Measurements from ENCODE around the gene ELL2. TPM values are rescaled to one million over a fixed set of nuclear protein-coding genes. Genes with fewer than 3 reads are reported as not detected.
"Not testable (repeated sequence)": the region's sequence is repeated elsewhere in the genome, so short reads cannot be mapped to it uniquely, and the experiment has no call there.

Gene ELL2
- total RNA-seq, 2 donors from 2014 or later, result 69.8 to 135 TPM

DNA sequence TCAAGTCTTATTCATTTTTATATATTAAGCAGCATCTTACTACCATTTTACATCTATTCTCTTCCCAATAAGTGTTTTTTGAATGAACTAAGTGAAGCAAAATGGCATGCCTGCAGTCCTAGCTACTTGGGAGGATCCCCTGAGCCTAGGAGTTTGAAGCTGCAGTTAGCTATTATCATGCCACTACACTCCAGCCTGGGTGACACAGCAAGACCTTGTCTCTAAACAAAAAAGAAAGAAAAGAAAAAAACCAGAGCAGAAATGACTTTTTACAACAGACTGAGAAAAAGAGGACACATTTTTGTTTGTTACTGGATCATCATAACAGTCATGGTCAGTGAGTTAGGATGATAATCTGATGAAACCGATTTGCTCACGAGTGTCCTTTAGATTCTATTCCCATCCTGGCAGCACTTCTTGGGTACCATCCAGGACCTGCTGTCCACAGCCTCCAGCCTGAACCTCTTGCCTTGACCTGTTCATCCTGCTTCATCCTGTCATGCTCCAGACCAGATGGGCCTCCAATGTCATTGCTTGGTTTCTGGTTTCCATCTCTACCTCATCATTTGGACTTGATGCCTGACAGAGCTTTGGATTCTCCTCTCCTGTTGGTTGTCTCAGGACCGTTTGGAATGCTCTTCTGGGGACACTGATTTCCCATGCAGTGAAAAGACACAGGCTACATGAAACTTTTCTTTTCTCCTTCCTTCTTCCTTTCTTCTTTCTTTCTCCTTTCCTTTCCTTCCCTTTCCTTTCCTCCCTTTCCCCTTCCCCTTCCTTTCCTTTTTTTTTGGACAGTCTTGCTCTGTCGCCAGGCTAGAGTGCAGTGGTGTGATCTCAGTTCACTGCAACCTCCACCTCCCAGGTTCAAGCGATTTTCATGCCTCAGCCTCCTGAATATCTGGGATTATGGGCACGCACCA, 89.0 kb downstream of the ELL2 start:
- DNase-seq (ENCODE audit: low spot score), result no peak
- intact Hi-C loops (cut with DNase I), result no loop called here

DNA sequence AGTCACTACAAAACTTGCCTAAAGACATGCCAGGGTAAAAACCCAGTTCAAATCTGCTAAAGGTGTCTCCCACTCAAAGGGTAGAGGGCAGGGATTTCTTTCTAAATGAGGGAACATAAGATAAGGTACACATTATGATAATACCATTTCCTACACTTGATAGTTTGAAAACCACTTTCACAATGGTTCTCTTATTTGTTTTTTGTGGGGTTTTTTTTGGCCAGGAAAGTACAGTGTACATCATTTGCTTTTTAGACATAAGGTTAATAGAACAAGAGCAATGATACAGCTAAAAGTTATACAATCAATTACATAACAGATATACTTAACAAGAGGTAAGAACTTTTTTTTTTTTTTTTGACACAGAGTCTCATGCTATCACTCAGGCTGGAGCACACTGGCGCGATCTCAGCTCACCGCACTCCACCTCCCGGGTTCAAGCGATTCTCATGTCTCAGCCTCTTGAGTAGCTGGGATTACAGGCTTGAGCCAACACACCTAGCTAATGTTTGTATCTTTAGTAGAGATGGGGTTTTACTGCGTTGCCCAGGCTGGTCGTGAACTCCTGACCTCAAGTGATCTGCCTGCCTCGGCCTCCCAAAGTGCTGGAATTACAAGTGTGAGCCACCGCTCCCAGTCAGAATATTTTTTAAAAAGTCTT, 90.4 kb downstream of the ELL2 start:
- intact Hi-C loops (cut with DNase I), result no loop called here
- DNase-seq (ENCODE audit: low spot score), result no peak

DNA sequence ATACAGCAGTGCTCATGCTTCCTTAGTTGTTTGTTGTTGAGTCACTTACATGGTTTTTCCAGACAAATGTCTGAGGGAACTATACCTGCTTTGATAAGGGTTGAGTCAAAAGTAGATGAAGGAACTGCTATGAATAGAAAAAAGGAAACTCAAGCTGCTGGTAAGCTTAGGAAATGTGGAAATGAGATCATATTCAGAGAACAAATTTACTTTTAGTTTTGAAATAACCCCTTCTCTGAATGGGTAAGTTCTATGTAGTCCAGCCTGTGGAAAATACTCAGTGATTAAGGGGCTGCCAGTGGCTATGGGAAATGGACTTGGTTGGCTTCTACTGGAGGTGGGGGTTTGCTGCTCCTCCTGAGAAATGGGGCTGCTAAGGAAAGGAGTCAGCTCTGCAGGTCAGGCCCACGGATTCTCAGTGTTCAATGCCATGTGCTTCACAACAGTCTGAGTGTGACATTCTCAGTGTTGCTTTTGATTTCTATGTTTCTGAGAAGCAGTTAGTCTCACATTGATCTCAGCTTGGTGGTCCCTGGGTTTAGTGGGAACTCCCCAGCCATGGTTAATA, 91.5 kb downstream of the ELL2 start:
- no peak for DNase-seq (ENCODE audit: low spot score)
- intact Hi-C loops (cut with DNase I), result no loop called here

DNA sequence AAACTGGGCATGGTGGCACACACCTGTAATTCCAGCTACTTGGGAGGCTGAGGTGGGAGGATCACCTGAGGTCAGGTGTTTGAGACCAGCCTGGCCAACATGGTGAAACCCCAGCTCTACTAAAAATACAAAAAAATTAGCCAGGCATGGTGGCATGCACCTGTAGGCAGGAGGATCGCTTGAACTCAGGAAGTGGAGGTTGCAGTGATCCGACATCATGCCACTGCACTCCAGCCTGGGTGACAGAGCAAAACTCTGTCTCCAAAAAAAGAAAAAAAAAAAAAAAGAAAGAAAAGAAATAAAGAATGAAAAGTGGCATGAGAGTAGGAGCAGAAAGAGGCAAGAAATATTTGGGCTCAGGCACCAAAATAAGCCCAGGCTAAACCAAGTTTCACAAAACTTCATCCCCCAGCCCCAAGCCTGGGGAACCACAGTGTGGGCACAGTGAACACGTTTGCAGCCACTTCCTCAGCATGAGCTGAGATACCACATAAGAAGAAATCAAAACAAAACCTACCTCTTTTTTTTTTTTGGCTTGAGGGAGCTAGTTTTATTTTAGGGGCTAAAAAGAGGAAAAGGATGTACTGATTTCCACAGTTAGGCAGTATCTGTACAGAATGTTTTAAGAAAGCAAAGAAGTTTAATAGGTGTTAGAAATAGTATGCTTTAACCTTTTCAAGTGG, 92.3 kb downstream of the ELL2 start:
- not testable (repeated sequence) for DNase-seq (ENCODE audit: low spot score)
- intact Hi-C loops (cut with DNase I), result loop anchor here in 1 of 2 donors (10.0 kb wide), 1 partner anchor 465 kb away; no protein-coding TSS in a partner anchor

DNA sequence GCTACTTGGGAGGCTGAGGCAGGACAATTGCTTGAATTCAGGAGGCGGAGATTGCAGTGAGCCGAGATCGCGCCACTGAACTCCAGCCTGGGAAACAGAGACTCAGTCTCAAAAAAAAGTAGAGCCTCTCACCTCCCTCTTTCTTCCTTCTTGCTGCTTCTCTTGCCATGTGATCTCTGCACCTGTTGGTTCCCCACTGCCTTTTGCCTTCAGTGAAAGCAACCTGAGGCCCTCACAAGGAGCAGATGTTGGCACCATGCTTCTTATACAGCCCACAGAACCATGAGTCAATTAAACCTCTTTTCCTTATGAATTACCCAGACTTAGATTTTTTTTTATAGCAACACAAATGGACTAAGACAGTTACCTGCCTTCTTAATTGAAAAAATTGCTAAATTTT, 93.5 kb downstream of the ELL2 start:
- no peak for DNase-seq (ENCODE audit: low spot score)
- intact Hi-C loops (cut with DNase I), result loop anchor here in 1 of 2 donors (10.0 kb wide), 1 partner anchor 467 kb away; no protein-coding TSS in a partner anchor

DNA sequence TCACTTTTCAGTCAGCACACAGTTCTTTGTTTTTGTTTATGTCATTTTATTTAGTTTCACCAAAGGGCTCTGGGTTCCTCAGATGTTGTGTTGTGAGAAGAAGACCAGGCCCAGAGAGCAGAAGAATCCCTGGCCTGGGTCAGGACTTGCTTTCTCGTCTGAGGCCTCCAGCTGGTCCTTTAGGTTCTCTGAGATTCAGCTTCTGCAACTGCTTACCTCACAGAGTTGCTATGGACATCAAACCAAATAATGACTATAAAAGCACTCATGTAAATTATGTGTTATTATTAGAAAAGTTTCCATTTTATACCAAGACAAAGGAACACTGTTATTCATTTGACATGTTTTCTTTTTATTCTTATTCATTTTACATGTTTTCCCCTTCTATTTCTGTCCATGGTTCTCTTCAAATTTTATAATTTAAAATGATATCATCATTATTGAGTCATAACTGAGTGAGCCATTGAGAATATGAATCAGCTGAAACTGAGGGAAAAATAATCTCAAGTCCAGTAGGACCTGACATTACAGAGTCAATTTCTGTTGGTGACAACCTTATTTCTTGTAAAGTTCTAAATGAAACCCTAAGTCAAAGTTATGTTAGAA, 95.1 kb downstream of the ELL2 start:
- intact Hi-C loops (cut with DNase I), result loop anchor here in 1 of 2 donors (10.0 kb wide), 1 partner anchor 468 kb away; no protein-coding TSS in a partner anchor
- no peak for DNase-seq (ENCODE audit: low spot score)

DNA sequence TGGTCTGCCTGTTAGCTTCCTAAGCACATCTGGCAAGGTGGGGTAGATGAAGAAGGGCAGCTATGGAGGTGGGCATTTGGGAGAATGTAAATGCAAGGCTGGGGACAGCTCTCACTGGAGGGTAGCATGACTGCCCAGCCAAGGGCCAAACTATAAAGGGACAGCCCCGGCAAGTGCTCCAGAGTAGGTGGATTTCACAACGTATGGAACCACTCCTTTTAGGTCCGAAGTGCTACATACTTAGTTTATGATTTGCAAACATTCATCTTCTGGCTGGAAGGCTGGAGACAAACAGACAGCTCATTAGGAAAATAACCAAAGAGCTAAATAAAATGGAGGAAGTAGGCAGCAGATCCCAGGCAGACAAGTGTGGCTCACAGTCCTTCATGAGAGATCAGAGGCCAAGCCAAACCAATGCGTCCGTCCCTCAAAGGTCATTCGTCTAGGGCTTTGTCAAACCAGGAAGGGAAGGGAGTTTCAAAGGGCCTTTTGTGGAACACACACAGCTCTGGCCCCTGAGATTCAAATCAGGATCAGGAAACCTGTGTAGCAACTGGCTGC, 96.6 kb downstream of the ELL2 start:
- DNase-seq (ENCODE audit: low spot score), result no peak
- intact Hi-C loops (cut with DNase I), result loop anchor here in 1 of 2 donors (10.0 kb wide), 1 partner anchor 470 kb away; no protein-coding TSS in a partner anchor

DNA sequence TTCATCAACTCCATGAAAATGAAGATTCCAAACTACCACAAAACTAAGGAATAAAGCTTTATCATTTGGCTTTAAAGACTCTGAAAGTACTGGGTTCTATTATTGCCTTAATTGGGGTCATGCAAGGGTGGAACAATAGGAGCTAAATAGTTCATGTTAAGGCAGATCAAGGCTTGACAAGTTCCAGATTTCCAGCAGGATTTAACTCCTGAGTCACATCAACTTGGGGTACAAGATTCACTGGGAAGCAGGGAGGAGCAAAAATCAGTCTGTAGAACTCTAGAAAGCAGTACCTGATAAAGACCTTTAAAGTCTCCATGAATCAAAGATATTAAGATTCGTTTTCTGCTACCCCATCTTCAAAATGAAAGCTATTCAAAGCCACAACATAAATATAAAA, 97.2 kb downstream of the ELL2 start:
- no peak for DNase-seq (ENCODE audit: low spot score)
- intact Hi-C loops (cut with DNase I), result loop anchor here in 1 of 2 donors (10.0 kb wide), 1 partner anchor 470 kb away; no protein-coding TSS in a partner anchor

DNA sequence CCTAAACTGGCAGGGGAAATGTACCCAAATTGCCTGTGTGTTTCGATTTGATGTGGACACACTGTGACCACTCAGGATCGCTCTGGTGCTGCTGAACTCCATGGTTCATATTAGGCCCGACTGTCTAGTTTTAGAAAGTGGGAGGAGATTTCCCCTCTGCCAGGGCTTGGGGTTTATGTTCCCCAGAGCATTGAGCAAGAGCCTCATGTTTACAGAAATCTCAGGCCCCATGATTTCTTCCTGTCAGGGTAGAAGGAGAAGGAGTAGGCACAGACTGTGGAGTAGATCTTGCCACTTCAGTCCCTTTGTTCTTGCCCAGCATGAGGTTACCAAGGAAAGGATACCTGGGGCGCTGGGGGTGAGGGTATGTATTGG, 98.3 kb downstream of the ELL2 start:
- DNase-seq (ENCODE audit: low spot score), result no peak
- intact Hi-C loops (cut with DNase I), result loop anchor here in 1 of 2 donors (10.0 kb wide), 1 partner anchor 471 kb away; no protein-coding TSS in a partner anchor

DNA sequence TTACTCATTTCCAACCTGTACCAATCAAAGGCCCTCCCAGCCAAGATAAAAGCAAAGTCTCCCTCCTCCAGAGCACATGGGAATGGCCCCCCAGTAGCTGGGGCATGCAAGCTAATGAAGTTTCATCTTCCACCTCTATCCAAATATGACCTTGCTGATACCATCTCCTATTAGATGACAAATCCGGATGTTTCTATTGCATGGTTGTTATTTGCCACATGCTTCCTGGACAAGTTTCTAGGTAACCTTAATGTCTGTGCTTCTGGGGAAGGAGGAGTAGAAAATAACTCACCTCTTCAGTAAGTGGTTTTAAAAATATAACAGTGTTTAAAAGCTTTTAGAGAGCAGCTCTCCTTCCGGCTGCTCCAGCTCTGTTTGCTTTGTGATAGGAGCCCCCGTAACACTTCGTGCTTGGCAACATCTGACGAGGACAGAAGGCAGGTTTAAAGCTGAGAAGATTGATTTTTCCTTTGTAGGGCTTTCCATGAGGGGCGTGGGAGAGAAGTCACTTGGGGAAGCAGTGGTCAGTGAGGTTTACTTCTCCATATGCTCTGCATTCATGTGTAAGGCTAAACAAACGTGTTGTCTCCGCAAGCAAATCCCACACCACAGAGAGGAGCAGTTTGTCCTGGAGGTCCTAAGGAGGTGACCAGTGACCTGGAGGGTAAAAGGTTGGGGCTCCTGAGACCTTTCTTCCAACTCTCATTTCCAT, 98.8 kb downstream of the ELL2 start:
- intact Hi-C loops (cut with DNase I), result loop anchor here in 1 of 2 donors (10.0 kb wide), 1 partner anchor 472 kb away; no protein-coding TSS in a partner anchor
- DNase-seq (ENCODE audit: low spot score), result no peak

DNA sequence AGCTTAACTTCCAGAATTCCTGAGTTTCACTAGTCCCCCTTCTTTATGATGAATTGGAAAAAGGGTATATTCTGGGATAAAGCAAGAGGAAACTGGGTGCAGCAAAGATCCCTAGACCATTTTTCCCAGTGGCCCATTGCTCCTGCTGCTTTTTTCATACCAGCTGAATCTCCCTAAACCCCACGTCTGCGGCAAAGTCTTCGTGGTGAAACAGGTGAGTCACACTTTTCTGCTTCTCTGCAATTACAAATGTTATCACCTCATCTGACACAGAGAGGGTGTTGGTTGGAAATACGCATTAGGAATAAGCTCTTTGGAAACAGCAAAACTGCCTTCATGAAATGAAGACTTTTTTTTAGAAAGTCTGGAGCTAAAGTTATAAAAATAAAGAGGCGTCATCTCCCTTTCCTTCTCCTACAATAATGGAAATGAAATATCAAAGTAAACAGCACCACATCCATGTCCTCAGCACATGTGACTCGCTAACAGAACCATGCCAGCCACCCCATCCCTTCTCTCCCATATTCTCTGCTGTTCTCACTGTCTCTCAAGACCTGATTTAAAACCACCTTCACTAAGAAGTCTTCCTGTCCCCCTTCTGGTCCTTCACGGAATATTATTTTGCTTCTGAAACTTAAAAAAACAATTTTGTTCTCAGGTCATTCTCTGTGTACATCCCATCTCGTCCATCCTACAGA, 99.6 kb downstream of the ELL2 start:
- intact Hi-C loops (cut with DNase I), result loop anchor here in 1 of 2 donors (10.0 kb wide), 1 partner anchor 473 kb away; no protein-coding TSS in a partner anchor

DNA sequence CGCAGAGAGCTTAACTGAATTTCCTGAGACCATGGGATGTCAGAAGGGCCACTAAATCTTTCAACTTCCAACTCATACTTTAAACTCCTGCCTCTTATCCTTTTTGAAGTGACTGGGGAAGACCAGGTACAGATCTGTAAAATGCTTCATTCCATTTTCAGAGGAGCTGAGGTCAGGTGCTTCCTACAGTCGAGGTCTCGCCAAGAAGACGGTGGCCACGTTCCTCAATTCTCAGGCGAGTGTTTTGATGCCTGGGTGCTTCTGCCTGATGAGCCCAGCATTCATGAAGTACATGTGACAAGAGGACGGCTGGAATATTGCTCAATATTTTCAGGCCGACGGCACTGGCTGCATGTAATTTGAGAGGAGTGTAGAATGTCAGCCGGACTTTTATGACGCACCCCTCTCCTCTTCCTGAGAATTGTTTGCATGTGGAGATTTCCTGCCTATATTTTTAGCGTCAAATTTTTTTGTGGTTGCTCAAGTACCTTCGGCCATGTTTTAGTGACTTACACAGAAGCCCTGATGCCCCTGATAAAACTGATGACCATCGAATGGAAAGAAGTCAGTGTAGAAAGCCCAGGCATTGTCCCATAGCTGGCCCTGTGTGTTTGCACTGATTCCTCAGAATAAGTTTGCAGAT, 100.3 kb downstream of the ELL2 start:
- peak; percentile 89 for DNase-seq (ENCODE audit: low spot score)
- intact Hi-C loops (cut with DNase I), result loop anchor here in 1 of 2 donors (10.0 kb wide), 1 partner anchor 473 kb away; no protein-coding TSS in a partner anchor

More for the DNA sequence above, 99.6 kb downstream of the ELL2 start:
- no peak for DNase-seq (ENCODE audit: low spot score)

DNA sequence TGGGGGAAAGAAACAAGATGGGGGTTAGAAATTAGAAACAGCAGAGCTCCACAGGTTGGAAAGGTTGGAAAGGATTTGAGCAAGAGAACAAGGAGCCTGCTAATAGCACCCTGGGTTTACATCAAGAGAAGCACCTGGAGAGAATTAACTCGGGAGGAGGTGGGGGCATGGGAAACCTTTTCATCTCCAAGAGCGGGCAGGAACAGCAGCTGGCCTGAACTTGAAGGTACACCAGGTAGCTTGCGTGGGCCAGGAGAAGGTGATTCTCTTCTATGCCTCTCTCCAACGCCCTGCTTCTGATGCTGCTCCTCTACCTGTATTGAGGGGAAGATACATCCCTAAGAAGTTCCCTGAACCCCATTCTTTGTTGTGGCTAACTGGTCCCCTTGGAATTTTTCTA, 102.0 kb downstream of the ELL2 start:
- intact Hi-C loops (cut with DNase I), result loop anchor here (5.0 to 10.0 kb wide), 3 partner anchors 475 to 735 kb away; no protein-coding TSS in a partner anchor
- no peak for DNase-seq (ENCODE audit: low spot score)

DNA sequence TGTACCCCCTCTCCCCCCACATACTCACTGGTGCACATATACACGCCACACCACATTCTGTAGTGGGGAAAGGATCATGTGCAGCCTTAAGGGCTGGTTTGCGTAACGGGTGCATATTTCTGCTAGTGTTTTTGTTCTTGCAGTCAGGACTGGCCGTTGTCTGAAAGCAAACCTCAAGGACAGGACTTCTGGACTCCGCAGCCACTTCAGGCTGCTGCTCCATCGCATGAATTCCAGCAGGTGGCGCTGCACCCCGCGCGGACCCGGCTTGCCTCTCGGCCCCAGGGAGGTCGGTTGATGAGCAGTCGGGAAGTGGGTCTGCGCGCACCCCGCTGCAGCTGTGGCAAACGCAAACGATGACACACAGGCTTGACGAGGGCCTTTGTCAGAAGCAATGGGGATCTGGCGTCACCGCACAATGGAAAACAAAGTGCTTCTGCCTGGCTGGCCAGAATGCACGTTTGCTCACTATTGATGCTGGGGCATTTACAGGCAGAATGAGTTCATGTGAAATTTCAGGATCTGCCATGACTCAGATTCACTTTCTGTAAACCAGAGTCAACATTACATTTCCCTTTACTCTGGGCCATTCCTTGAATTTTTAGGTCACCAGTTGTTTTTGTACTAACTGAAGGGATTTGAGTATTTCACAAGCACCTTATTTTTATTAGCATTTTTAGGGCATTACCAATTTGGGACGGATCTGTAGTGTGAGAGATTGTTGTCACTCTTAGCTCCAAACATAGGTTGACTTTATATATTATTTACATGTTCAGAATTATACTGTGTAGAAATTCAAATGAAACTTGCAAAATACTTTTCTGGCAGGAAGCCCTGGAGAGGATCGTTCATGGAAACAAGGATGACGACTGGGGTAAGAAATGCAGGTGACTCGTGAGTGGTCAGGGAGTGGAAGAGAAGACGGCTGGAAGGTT, 102.7 kb downstream of the ELL2 start:
- intact Hi-C loops (cut with DNase I), result loop anchor here in 1 of 2 donors (5.0 to 10.0 kb wide), 2 partner anchors 478 to 736 kb away; no protein-coding TSS in a partner anchor
- DNase-seq (ENCODE audit: low spot score), result peak; percentile 97

DNA sequence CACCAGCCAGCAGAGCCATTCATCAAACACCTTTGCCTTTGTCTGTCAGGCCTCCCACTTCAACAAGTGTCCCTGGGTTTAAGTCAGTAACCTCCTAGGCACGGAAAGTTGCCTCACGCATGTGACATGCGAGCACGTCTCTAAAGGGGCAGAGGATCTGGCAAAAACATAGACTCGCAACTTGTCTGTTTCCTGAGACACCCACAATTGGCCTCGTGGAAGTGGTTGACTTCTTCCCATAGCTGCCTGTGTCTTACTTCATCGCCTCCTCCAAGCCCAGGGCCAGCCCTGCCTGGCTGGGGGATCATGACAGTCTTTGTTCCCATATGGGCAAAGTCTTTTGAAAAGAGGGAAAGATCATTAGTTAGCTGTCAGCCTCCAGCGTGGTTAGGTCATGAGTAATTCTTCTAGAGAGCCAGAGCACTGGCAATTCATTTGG, 103.6 kb downstream of the ELL2 start:
- peak; percentile 92 for DNase-seq (ENCODE audit: low spot score)
- intact Hi-C loops (cut with DNase I), result loop anchor here in 1 of 2 donors (5.0 to 10.0 kb wide), 2 partner anchors 479 to 737 kb away; no protein-coding TSS in a partner anchor

Measured in posterior vena cava (tissue), 2 donors.